Anterior cingulate cortex (tissue), 58 donors: ENCODE data around the gene TRIM16.
"Not testable (repeated sequence)": the region's sequence is repeated elsewhere in the genome, so short reads cannot be mapped to it uniquely, and the experiment has no call there.

Experiments
- DNase-seq, 58 donors: peaks; one replicate each; lab custom pipeline; 2025; lab: John Stamatoyannopoulos, UW

TRIM16 gene

DNA sequence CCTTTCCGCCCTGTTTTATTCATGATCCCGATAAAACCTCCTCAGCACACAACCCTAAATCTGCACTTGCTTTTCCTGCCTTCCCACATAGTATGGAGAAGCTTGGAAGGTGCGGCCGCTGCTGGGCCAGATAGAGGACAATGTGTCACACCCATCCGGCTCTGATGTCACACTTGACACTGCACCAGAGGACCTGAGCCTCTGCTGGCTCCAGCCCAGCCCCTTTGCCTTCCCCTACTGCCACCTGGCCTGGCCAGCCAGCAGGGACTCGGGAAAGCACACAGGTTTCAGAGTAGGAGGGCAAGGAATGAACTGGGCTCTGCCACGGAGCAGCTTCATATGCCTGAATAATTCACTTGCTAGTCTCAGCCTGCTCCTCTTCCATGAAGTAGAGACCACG is 62.0 kb downstream of the TRIM16 start:
- DNase-seq, result not testable (repeated sequence)

DNA sequence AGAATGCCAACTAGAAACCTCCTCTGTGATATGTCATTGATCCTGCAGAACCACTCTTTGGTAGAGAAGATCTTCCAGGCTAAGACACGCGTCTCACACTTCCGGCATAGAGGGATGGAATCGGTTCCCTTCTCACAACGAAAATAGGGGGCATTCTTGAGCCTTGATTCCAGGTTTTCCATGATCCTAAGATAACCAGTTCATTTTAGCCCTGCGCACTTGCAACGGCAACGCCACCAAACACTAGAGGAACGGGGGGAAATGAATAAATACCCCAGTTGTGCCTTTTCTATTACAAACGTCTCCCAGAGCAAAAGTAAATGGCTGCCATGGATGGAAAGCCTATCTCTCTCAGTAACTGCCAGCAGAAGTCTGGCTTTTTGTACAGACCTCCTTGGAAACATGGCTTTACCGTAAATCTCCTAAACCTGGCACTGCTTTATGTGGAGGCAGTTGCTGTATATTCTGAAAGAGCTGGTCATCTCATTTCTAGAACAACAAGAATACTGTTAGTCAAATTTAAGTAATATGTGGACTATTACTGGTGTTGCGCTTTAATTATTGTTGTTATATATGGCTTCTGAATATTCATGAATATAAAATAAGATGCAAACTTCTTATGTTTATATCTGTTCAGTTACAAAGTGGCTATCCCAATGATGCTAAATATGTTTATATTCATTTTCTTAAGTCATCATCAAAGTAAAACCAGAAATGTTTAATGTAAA is 64.6 kb downstream of the TRIM16 start, which contains the start of gene FBXW10B:
TSS of gene FBXW10B (minus strand) at position 374 of the 728 bp plus-strand sequence. CDS start at position 182, 192 bp downstream.
- DNase-seq, result peak in 9 of 58 donors; percentile 0 to 6 (median 3)

DNA sequence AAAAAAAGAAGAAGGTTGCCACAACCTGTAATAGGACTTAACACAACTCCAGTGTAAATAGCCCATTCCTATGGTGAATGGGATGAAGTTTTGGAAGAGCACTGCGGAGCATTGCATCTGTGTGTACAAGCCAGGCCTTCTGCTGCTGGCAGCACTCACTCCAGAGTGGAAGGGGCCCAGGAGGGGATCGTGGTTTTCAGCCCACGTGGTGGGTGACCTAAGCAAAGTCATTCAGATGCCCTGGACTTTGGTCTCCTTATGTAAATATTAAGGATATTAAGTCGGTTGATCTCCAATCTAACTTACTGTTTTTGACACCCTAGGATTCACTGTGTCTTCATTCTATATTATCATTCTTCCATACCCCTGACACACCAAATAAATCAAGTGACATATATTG is 67.3 kb downstream of the TRIM16 start:
- DNase-seq, result not testable (repeated sequence)

DNA sequence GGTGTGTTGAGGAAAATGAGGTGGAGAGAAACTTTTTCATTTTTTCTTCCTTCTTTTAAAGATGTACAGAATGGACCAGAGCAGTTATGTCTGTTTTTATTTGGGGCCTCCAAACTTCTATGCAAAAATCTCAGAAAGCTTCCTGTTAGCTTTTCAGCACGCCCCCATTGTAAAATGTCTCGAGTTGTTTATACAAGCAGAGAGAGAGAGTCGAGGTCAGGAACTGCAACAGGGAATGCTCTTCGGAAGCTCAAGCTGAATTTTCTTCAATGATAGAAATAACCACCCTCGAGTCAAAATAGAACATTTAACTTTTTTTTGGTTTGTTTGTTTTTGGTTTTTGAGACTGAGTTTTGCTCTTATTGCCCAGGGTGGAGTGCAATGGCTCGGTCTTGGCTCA is 68.3 kb downstream of the TRIM16 start:
- not testable (repeated sequence) for DNase-seq

DNA sequence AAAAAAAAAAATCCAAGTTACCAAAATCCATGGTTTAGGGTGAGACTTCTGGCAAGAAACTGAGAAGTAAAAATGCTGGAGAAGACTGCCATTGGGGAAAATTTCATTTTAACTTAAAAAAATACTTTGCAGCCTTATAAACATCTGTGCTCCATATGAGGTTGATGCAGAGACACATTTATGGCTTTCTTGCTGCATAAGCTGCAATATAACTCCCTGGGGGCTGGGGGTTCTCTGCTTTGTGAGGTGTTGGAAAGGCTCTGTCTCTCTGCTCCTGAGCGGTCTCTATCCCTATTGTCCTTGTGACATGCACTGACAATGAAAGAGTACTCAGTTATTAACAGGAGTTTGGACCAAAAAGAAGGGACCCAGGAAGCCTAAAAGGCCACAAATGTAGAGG is 71.0 kb downstream of the TRIM16 start:
- DNase-seq, result not testable (repeated sequence)

DNA sequence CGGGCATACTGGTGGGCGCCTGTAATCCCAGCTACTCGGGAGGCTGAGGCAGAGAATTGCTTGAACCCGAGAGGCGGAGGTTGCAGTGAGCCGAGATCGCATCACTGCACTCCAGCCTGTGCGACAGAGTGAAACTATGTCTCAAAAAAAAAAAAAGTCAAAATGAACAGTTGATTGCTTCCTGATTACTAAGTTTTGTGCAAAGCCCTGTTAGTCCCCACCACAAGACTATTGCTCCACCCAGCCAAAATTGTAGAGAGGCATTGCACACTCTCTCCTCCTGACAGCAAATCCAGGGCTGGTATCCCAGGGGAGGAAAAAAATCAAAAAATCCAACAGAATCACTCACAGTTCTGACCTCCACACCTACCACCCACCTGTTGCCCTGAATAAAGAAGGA is 91.2 kb downstream of the TRIM16 start:
- not testable (repeated sequence) for DNase-seq

GRCh38 chr17:15591986-15592385 is 92.1 kb downstream of the TRIM16 start:
- not testable (repeated sequence) for DNase-seq

DNA sequence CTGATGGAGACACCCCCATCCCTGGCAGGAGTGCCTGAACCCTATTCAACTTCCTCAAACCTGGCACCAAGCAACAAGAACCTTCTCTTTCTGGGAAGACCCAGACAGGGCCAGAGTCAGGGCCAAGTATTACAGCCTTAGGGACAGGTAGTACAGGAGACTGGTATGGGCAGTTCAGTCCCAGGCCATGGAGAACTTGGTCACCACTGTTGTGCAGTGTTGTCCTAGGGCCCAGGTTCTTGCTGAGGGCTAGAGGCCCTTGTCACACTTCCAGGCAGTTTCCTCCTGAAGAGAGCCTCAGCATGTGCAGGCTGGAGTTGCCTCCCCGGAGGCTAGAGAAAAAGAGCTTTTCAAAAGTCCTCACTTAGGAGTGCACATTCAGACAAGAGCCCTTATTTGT is 93.3 kb downstream of the TRIM16 start:
- DNase-seq, result not testable (repeated sequence)

GRCh38 chr17:15589544-15590536 is 94.3 kb downstream of the TRIM16 start:
- DNase-seq, result not testable (repeated sequence)

GRCh38 chr17:15588017-15588416 is 96.1 kb downstream of the TRIM16 start:
- not testable (repeated sequence) for DNase-seq

GRCh38 chr17:15583313-15583712 is 100.8 kb downstream of the TRIM16 start:
- not testable (repeated sequence) for DNase-seq

- DNase-seq, result not testable (repeated sequence)
Observed at GRCh38 chr17:15581462-15581861, 102.6 kb downstream of the TRIM16 start.
